COR-L47 (cell line): ENCODE measurements around the gene JPH4.

Source experiments
- DNase-seq: peaks from one replicate; lab custom pipeline; 2025; lab: John Stamatoyannopoulos, UW

JPH4 gene

GRCh38 chr14:23524954-23525353, 53.6 kb downstream of the JPH4 start:
- DNase-seq, result no peak

GRCh38 chr14:23523229-23524016, 55.2 kb downstream of the JPH4 start:
- no peak for DNase-seq

- DNase-seq, result no peak
These were observed 55.9 kb downstream of the JPH4 start for GRCh38 chr14:23522643-23523198.

- DNase-seq, result no peak
These were observed 56.6 kb downstream of the JPH4 start for GRCh38 chr14:23521785-23522640.

GRCh38 chr14:23520899-23521533, 57.6 kb downstream of the JPH4 start:
- DNase-seq, result no peak

- no peak for DNase-seq
These were observed 59.9 kb downstream of the JPH4 start for GRCh38 chr14:23518709-23519108.
